ENCODE results near the gene CLDN5.

Gene CLDN5

GRCh38 chr22:19526702-19527111 lies 2.5 kb upstream of the CLDN5 start:
- TF ChIP-seq CTCF (IDR thresholded peaks at IDR 0.05; ENCODE audit: borderline replicate concordance, insufficient read depth, low read depth, low read length): no peak
- no peak overlapping the region for H3K4me3 ChIP-seq (ENCODE audit: low read depth, low read length)

GRCh38 chr22:19526076-19526701 lies 2.0 kb upstream of the CLDN5 start:
- no peak overlapping the region for H3K4me3 ChIP-seq (ENCODE audit: low read depth, low read length)
- no peak for TF ChIP-seq CTCF (IDR thresholded peaks at IDR 0.05; ENCODE audit: borderline replicate concordance, insufficient read depth, low read depth, low read length)

- no peak overlapping the region for H3K4me3 ChIP-seq (ENCODE audit: low read depth, low read length)
- TF ChIP-seq CTCF (IDR thresholded peaks at IDR 0.05; ENCODE audit: borderline replicate concordance, insufficient read depth, low read depth, low read length): no peak
Measured at GRCh38 chr22:19525666-19526065, 1.5 kb upstream of the CLDN5 start.

- no peak for TF ChIP-seq CTCF (IDR thresholded peaks at IDR 0.05; ENCODE audit: borderline replicate concordance, insufficient read depth, low read depth, low read length)
- H3K4me3 ChIP-seq (ENCODE audit: low read depth, low read length): no peak overlapping the region
Measured at GRCh38 chr22:19525116-19525660, 978 bp upstream of the CLDN5 start.

GRCh38 chr22:19523240-19524169 lies 705 bp downstream of the CLDN5 start:
- no peak overlapping the region for H3K4me3 ChIP-seq (ENCODE audit: low read depth, low read length)
- 0 out of 2 replicates have a peak, but pooled peaks have one; percentile 5 for TF ChIP-seq CTCF (IDR thresholded peaks at IDR 0.05; ENCODE audit: borderline replicate concordance, insufficient read depth, low read depth, low read length)

- no peak overlapping the region for H3K4me3 ChIP-seq (ENCODE audit: low read depth, low read length)
- no peak for TF ChIP-seq CTCF (IDR thresholded peaks at IDR 0.05; ENCODE audit: borderline replicate concordance, insufficient read depth, low read depth, low read length)
Measured at GRCh38 chr22:19522881-19523239, 1.4 kb downstream of the CLDN5 start.

All from GM12875 (cell line).